Measurements from ENCODE around the gene SNRPD3.
"Not testable (repeated sequence)": the region's sequence is repeated elsewhere in the genome, so short reads cannot be mapped to it uniquely, and the experiment has no call there.

The SNRPD3 gene

GRCh38 chr22:24555165-24556039 is at the start of gene SNRPD3:
Gene SNRPD3, plus strand, starts transcription at chr22:24555999. Its CDS starts 1,676 bp downstream, at chr22:24557675.
- peak; percentile 99 for DNase-seq (ENCODE audit: low spot score)

- no peak for DNase-seq (ENCODE audit: low spot score)
Measured at GRCh38 chr22:24506802-24507438, 48.9 kb upstream of the SNRPD3 start.

GRCh38 chr22:24507716-24508115 is 48.1 kb upstream of the SNRPD3 start:
- no peak for DNase-seq (ENCODE audit: low spot score)

GRCh38 chr22:24510637-24511625 is 44.9 kb upstream of the SNRPD3 start:
- no peak for DNase-seq (ENCODE audit: low spot score)

- no peak for DNase-seq (ENCODE audit: low spot score)
Measured at GRCh38 chr22:24512043-24512442, 43.8 kb upstream of the SNRPD3 start.

GRCh38 chr22:24513378-24514240 is 42.2 kb upstream of the SNRPD3 start:
- no peak for DNase-seq (ENCODE audit: low spot score)

GRCh38 chr22:24514241-24515026 is 41.4 kb upstream of the SNRPD3 start:
- DNase-seq (ENCODE audit: low spot score), result no peak

GRCh38 chr22:24515027-24515338 is 40.8 kb upstream of the SNRPD3 start:
- DNase-seq (ENCODE audit: low spot score), result no peak

- no peak for DNase-seq (ENCODE audit: low spot score)
Measured at GRCh38 chr22:24516301-24516737, 39.5 kb upstream of the SNRPD3 start.

- DNase-seq (ENCODE audit: low spot score), result no peak
Measured at GRCh38 chr22:24517446-24517845, 38.4 kb upstream of the SNRPD3 start.

- no peak for DNase-seq (ENCODE audit: low spot score)
Measured at GRCh38 chr22:24518228-24518627, 37.6 kb upstream of the SNRPD3 start.

- DNase-seq (ENCODE audit: low spot score), result peak; percentile 79
Measured at GRCh38 chr22:24518771-24519485, 36.9 kb upstream of the SNRPD3 start.

- no peak for DNase-seq (ENCODE audit: low spot score)
Measured at GRCh38 chr22:24519496-24519895, 36.3 kb upstream of the SNRPD3 start.

- DNase-seq (ENCODE audit: low spot score), result no peak
Measured at GRCh38 chr22:24521791-24522245, 34.0 kb upstream of the SNRPD3 start.

- no peak for DNase-seq (ENCODE audit: low spot score)
Measured at GRCh38 chr22:24523873-24524272, 31.9 kb upstream of the SNRPD3 start.

GRCh38 chr22:24525416-24526037 is 30.3 kb upstream of the SNRPD3 start:
- DNase-seq (ENCODE audit: low spot score), result peak; percentile 52

GRCh38 chr22:24526191-24526590 is 29.6 kb upstream of the SNRPD3 start:
- no peak for DNase-seq (ENCODE audit: low spot score)

GRCh38 chr22:24529898-24530297 is 25.9 kb upstream of the SNRPD3 start:
- no peak for DNase-seq (ENCODE audit: low spot score)

GRCh38 chr22:24530968-24531367 is 24.8 kb upstream of the SNRPD3 start:
- DNase-seq (ENCODE audit: low spot score), result not testable (repeated sequence)

Measured in putamen (tissue), 1 donor.